Umbilical cord (tissue), 2 donors: ENCODE results near the gene HSPB2. TPM values are rescaled to one million over a fixed set of nuclear protein-coding genes. Genes with fewer than 3 reads are reported as not detected.
"Not testable (repeated sequence)": the region's sequence is repeated elsewhere in the genome, so short reads cannot be mapped to it uniquely, and the experiment has no call there.

Experiments used
- DNase-seq: peaks from one replicate; pipeline ENCODE4 v3.0.0-alpha.2; 2015; ENCODE audit warnings: low spot score
- total RNA-seq: library from RNA; depleted of rRNA; stranded (reverse); fragments of >200 nt; gene quantifications from one replicate; pipeline ENCODE4 v1.2.3, GENCODE V29; 2014; ENCODE audit warnings: low replicate concordance; ENCODE audit not compliant: insufficient read depth

HSPB2 gene
- not detected for total RNA-seq

GRCh38 chr11:111912535-111912934 lies at the start of gene HSPB2:
HSPB2 (plus strand) TSS chr11:111912734; CDS start chr11:111912830, 96 bp downstream.
- DNase-seq, result peak; percentile 47

- no peak for DNase-seq
These were observed 42.4 kb upstream of the HSPB2 start for GRCh38 chr11:111870113-111870512.

- DNase-seq, result no peak
These were observed 42.0 kb upstream of the HSPB2 start for GRCh38 chr11:111870522-111870885.

GRCh38 chr11:111870886-111871692 lies 41.4 kb upstream of the HSPB2 start, which contains the start of gene ALG9:
ALG9 (minus strand) TSS chr11:111871581; CDS start chr11:111871482, 99 bp downstream.
- DNase-seq, result peak; percentile 80

- DNase-seq, result no peak
These were observed 40.8 kb upstream of the HSPB2 start for GRCh38 chr11:111871693-111872161.

- no peak for DNase-seq
These were observed 34.1 kb upstream of the HSPB2 start for GRCh38 chr11:111878385-111878848.

GRCh38 chr11:111878849-111879636 lies 33.5 kb upstream of the HSPB2 start, which contains the start of the genes CFAP68 and FDXACB1:
CFAP68 (plus strand) TSS chr11:111879541; CDS start chr11:111879561, 20 bp downstream.
FDXACB1 (minus strand) TSS chr11:111879165; CDS start chr11:111879132, 33 bp downstream.
- DNase-seq, result peak; percentile 99

- DNase-seq, result no peak
These were observed 32.9 kb upstream of the HSPB2 start for GRCh38 chr11:111879637-111879960.

GRCh38 chr11:111882202-111882601 lies 30.3 kb upstream of the HSPB2 start:
- DNase-seq, result no peak

GRCh38 chr11:111885053-111885452 lies 27.5 kb upstream of the HSPB2 start:
- not testable (repeated sequence) for DNase-seq

GRCh38 chr11:111886032-111886431 lies 26.5 kb upstream of the HSPB2 start:
- no peak for DNase-seq

GRCh38 chr11:111886844-111887243 lies 25.7 kb upstream of the HSPB2 start:
- DNase-seq, result no peak

GRCh38 chr11:111905411-111905810 lies 7.1 kb upstream of the HSPB2 start:
- DNase-seq, result peak; percentile 55

GRCh38 chr11:111906680-111907079 lies 5.9 kb upstream of the HSPB2 start:
- DNase-seq, result no peak

GRCh38 chr11:111908639-111909305 lies 3.8 kb upstream of the HSPB2 start:
- DNase-seq, result no peak

- no peak for DNase-seq
These were observed 3.2 kb upstream of the HSPB2 start for GRCh38 chr11:111909378-111909777.

- DNase-seq, result no peak
These were observed 1.6 kb upstream of the HSPB2 start for GRCh38 chr11:111910676-111911562.

GRCh38 chr11:111911563-111912401 lies 752 bp upstream of the HSPB2 start, which contains the start of gene CRYAB:
CRYAB (minus strand) TSS chr11:111911770; CDS start chr11:111911724, 46 bp downstream.
- peak; percentile 98 for DNase-seq

- DNase-seq, result peak; percentile 66
These were observed 712 bp downstream of the HSPB2 start for GRCh38 chr11:111913031-111913861.
